Activated T-helper 17 cell treated with anti-CD3 and anti-CD28 coated beads, Interleukin-2, amount 50 U/mL, for 72 hours (primary cell): ENCODE data around the gene NUS1. TPM values are rescaled to one million over a fixed set of nuclear protein-coding genes. Genes with fewer than 3 reads are reported as not detected.
"Not testable (repeated sequence)": the region's sequence is repeated elsewhere in the genome, so short reads cannot be mapped to it uniquely, and the experiment has no call there.

Experiments
- ATAC-seq: fragments of 150-1000 bp; cut with Tn5 transposase; replicated peaks from 2 replicates; pipeline ENCODE4 v1.10.0; 2021; ENCODE audit warnings: mild to moderate bottlenecking, moderate library complexity
- H3K27ac Mint-ChIP-seq: one replicate; pipeline ENCODE4 v1.8.0; 2022; ENCODE audit warnings: mixed read lengths
- H3K27me3 Mint-ChIP-seq: one replicate; pipeline ENCODE4 v1.8.0; 2022; ENCODE audit warnings: mixed read lengths
- H3K36me3 Mint-ChIP-seq: one replicate; pipeline ENCODE4 v1.8.0; 2022; ENCODE audit warnings: low read depth, mild to moderate bottlenecking, mixed read lengths
- H3K4me1 Mint-ChIP-seq: one replicate; pipeline ENCODE4 v1.8.0; 2022; ENCODE audit warnings: mixed read lengths
- H3K4me3 Mint-ChIP-seq: one replicate; pipeline ENCODE4 v1.8.0; 2022; ENCODE audit warnings: mild to moderate bottlenecking, mixed read lengths
- H3K9me3 Mint-ChIP-seq: one replicate; pipeline ENCODE4 v1.8.0; 2022; ENCODE audit warnings: mixed read lengths
- total RNA-seq, 2 donors: library from RNA; stranded (reverse); gene quantifications; one replicate each; pipeline ENCODE4 v1.2.3, GENCODE V29; 2022

NUS1 gene
- 10 to 100 TPM; 34.5 to 43.5 TPM for total RNA-seq

GRCh38 chr6:117674991-117675657, at the start of gene NUS1:
Gene NUS1, plus strand, starts transcription at chr6:117675469. Its CDS starts 202 bp downstream, at chr6:117675671.
- no peaks in the 10 kb centered on the region for H3K9me3 Mint-ChIP-seq
- peak; percentile 93 for ATAC-seq
- peaks cover 48% of the 10 kb centered on the region for H3K36me3 Mint-ChIP-seq
- H3K4me1 Mint-ChIP-seq = peaks cover 33% of the 10 kb centered on the region
- H3K4me3 Mint-ChIP-seq = peak within 1 kb of the TSS; percentile 93
- peak within 1 kb of the TSS; percentile 84 for H3K27ac Mint-ChIP-seq
- H3K27me3 Mint-ChIP-seq = no peaks in the 10 kb centered on the region

- H3K9me3 Mint-ChIP-seq = peaks cover 3% of the 10 kb centered on the region
- H3K36me3 Mint-ChIP-seq = no peaks in the 10 kb centered on the region
Observed at GRCh38 chr6:117627533-117627932, 47.7 kb upstream of the NUS1 start.

GRCh38 chr6:117629119-117629660, 46.1 kb upstream of the NUS1 start:
- Mint-ChIP-seq H3K27ac (no peak overlapping the region), H3K9me3 (peaks cover 3% of the 10 kb centered on the region), H3K4me1 (no peaks in the 10 kb centered on the region), H3K4me3 (no peak overlapping the region), H3K27me3 (peaks cover 12% of the 10 kb centered on the region), H3K36me3 (no peaks in the 10 kb centered on the region)
- no peak for ATAC-seq

More at GRCh38 chr6:117627533-117627932, 47.7 kb upstream of the NUS1 start:
- H3K27me3 Mint-ChIP-seq = peaks cover 6% of the 10 kb centered on the region
- H3K4me1 Mint-ChIP-seq = no peaks in the 10 kb centered on the region
- ATAC-seq = no peak
- no peak overlapping the region for H3K27ac Mint-ChIP-seq
- H3K4me3 Mint-ChIP-seq = no peak overlapping the region

GRCh38 chr6:117637770-117638169, 37.5 kb upstream of the NUS1 start:
- no peaks in the 10 kb centered on the region for H3K4me1 Mint-ChIP-seq
- H3K9me3 Mint-ChIP-seq = no peaks in the 10 kb centered on the region
- H3K4me3 Mint-ChIP-seq = no peak overlapping the region
- ATAC-seq = no peak
- no peaks in the 10 kb centered on the region for H3K36me3 Mint-ChIP-seq
- no peak overlapping the region for H3K27ac Mint-ChIP-seq
- peaks cover 6% of the 10 kb centered on the region for H3K27me3 Mint-ChIP-seq

GRCh38 chr6:117642976-117643375, 32.3 kb upstream of the NUS1 start:
- Mint-ChIP-seq H3K36me3 (no peaks in the 10 kb centered on the region), H3K4me3 (no peak overlapping the region), H3K27me3 (peaks cover 4% of the 10 kb centered on the region), H3K9me3 (no peaks in the 10 kb centered on the region), H3K4me1 (no peaks in the 10 kb centered on the region), H3K27ac (no peak overlapping the region)
- ATAC-seq = no peak

- not testable (repeated sequence) for H3K27me3 Mint-ChIP-seq, H3K27ac Mint-ChIP-seq, ATAC-seq, H3K9me3 Mint-ChIP-seq, H3K36me3 Mint-ChIP-seq, H3K4me3 Mint-ChIP-seq, H3K4me1 Mint-ChIP-seq
Observed at GRCh38 chr6:117651984-117652383, 23.3 kb upstream of the NUS1 start.

GRCh38 chr6:117653949-117654348, 21.3 kb upstream of the NUS1 start:
- Mint-ChIP-seq H3K27ac (no peak overlapping the region), H3K36me3 (peaks cover 6% of the 10 kb centered on the region), H3K4me1 (no peaks in the 10 kb centered on the region), H3K27me3 (no peaks in the 10 kb centered on the region), H3K4me3 (no peak overlapping the region), H3K9me3 (no peaks in the 10 kb centered on the region)
- no peak for ATAC-seq

- Mint-ChIP-seq H3K27me3 (no peaks in the 10 kb centered on the region), H3K4me3 (no peak overlapping the region), H3K4me1 (no peaks in the 10 kb centered on the region), H3K9me3 (no peaks in the 10 kb centered on the region), H3K27ac (no peak overlapping the region), H3K36me3 (peaks cover 6% of the 10 kb centered on the region)
- no peak for ATAC-seq
Observed at GRCh38 chr6:117655380-117655779, 19.9 kb upstream of the NUS1 start.

- ATAC-seq = no peak
- Mint-ChIP-seq H3K27me3 (no peaks in the 10 kb centered on the region), H3K4me1 (no peaks in the 10 kb centered on the region), H3K9me3 (no peaks in the 10 kb centered on the region), H3K4me3 (no peak overlapping the region), H3K27ac (no peak overlapping the region), H3K36me3 (peaks cover 15% of the 10 kb centered on the region)
Observed at GRCh38 chr6:117666881-117667280, 8.4 kb upstream of the NUS1 start.

GRCh38 chr6:117668736-117669135, 6.5 kb upstream of the NUS1 start:
- Mint-ChIP-seq H3K4me1 (peaks cover under 1% of the 10 kb centered on the region), H3K9me3 (no peaks in the 10 kb centered on the region), H3K27ac (no peak overlapping the region), H3K27me3 (no peaks in the 10 kb centered on the region), H3K4me3 (no peak overlapping the region), H3K36me3 (peaks cover 7% of the 10 kb centered on the region)
- no peak for ATAC-seq

- Mint-ChIP-seq H3K4me3 (peak overlapping the region; percentile 93), H3K27me3 (no peaks in the 10 kb centered on the region), H3K36me3 (peaks cover 41% of the 10 kb centered on the region), H3K4me1 (peaks cover 29% of the 10 kb centered on the region), H3K9me3 (no peaks in the 10 kb centered on the region), H3K27ac (peak overlapping the region; percentile 84)
- ATAC-seq = no peak
Observed at GRCh38 chr6:117674503-117674902, 766 bp upstream of the NUS1 start.

- Mint-ChIP-seq H3K36me3 (peaks cover 54% of the 10 kb centered on the region), H3K4me3 (peak overlapping the region; percentile 93), H3K4me1 (peaks cover 40% of the 10 kb centered on the region), H3K27ac (peak overlapping the region; percentile 84)
- ATAC-seq = peak; percentile 38
- H3K27me3 Mint-ChIP-seq, H3K9me3 Mint-ChIP-seq: not testable (repeated sequence)
Observed at GRCh38 chr6:117675658-117676301, 511 bp downstream of the NUS1 start.

GRCh38 chr6:117676577-117677218, 1.4 kb downstream of the NUS1 start:
- ATAC-seq = no peak
- H3K4me1 Mint-ChIP-seq = peaks cover 46% of the 10 kb centered on the region
- peak overlapping the region; percentile 93 for H3K4me3 Mint-ChIP-seq
- H3K27ac Mint-ChIP-seq = peak overlapping the region; percentile 11
- H3K36me3 Mint-ChIP-seq = peaks cover 61% of the 10 kb centered on the region
- H3K27me3 Mint-ChIP-seq = no peaks in the 10 kb centered on the region
- no peaks in the 10 kb centered on the region for H3K9me3 Mint-ChIP-seq

- peak overlapping the region; percentile 11 for H3K27ac Mint-ChIP-seq
- H3K36me3 Mint-ChIP-seq = peaks cover 67% of the 10 kb centered on the region
- H3K27me3 Mint-ChIP-seq = no peaks in the 10 kb centered on the region
- H3K9me3 Mint-ChIP-seq = no peaks in the 10 kb centered on the region
- peak; percentile 58 for ATAC-seq
- peak overlapping the region; percentile 93 for H3K4me3 Mint-ChIP-seq
- H3K4me1 Mint-ChIP-seq = peaks cover 52% of the 10 kb centered on the region
Observed at GRCh38 chr6:117677553-117678141, 2.4 kb downstream of the NUS1 start.
